Measurements from ENCODE around the gene BRIP1. TPM values are rescaled to one million over a fixed set of nuclear protein-coding genes. Genes with fewer than 3 reads are reported as not detected.

The BRIP1 gene
- total RNA-seq, 1 donor from 2014 or later: not detected

GRCh38 chr17:61701978-61702377, 161.3 kb downstream of the BRIP1 start:
- intact Hi-C loops (cut with DNase I): no loop called here
- no peak overlapping the region for H3K27ac ChIP-seq
- H3K9me3 ChIP-seq: peaks cover 7 to 31% of the 10 kb centered on the region in 2 donors
- H3K36me3 ChIP-seq: no peaks in the 10 kb centered on the region
- no peaks in the 10 kb centered on the region for H3K4me1 ChIP-seq
- H3K4me3 ChIP-seq: no peak overlapping the region
- no peak for TF ChIP-seq CTCF (IDR thresholded peaks at IDR 0.05)
- DNase-seq (ENCODE audit: low spot score in 2 of 2): no peak
- no peaks in the 10 kb centered on the region for H3K27me3 ChIP-seq

GRCh38 chr17:61701334-61701733, 162.0 kb downstream of the BRIP1 start:
- Histone ChIP-seq H3K4me1 (no peaks in the 10 kb centered on the region), H3K4me3 (no peak overlapping the region), H3K27me3 (no peaks in the 10 kb centered on the region), H3K36me3 (no peaks in the 10 kb centered on the region), H3K9me3 (peaks cover 7 to 31% of the 10 kb centered on the region in 2 donors), H3K27ac (no peak overlapping the region)
- DNase-seq (ENCODE audit: low spot score in 2 of 2): no peak
- intact Hi-C loops (cut with DNase I): no loop called here
- no peak for TF ChIP-seq CTCF (IDR thresholded peaks at IDR 0.05)

- no peak overlapping the region for H3K27ac ChIP-seq
- H3K4me1 ChIP-seq: no peaks in the 10 kb centered on the region
- H3K27me3 ChIP-seq: no peaks in the 10 kb centered on the region
- H3K4me3 ChIP-seq: no peak overlapping the region
- TF ChIP-seq CTCF (IDR thresholded peaks at IDR 0.05): no peak
- intact Hi-C loops (cut with DNase I): no loop called here
- H3K36me3 ChIP-seq: no peaks in the 10 kb centered on the region
- DNase-seq (ENCODE audit: low spot score in 2 of 2): no peak
- peaks cover 7 to 31% of the 10 kb centered on the region in 2 donors for H3K9me3 ChIP-seq
Measured at GRCh38 chr17:61700252-61700651, 163.1 kb downstream of the BRIP1 start.

GRCh38 chr17:61699694-61700093, 163.6 kb downstream of the BRIP1 start:
- Histone ChIP-seq H3K9me3 (peaks cover 7 to 31% of the 10 kb centered on the region in 2 donors), H3K36me3 (no peaks in the 10 kb centered on the region), H3K4me1 (no peaks in the 10 kb centered on the region), H3K27me3 (no peaks in the 10 kb centered on the region), H3K4me3 (no peak overlapping the region), H3K27ac (no peak overlapping the region)
- intact Hi-C loops (cut with DNase I): no loop called here
- DNase-seq (ENCODE audit: low spot score in 2 of 2): no peak
- TF ChIP-seq CTCF (IDR thresholded peaks at IDR 0.05): no peak

- H3K4me3 ChIP-seq: no peak overlapping the region
- H3K9me3 ChIP-seq: peaks cover 7 to 31% of the 10 kb centered on the region in 2 donors
- TF ChIP-seq CTCF (IDR thresholded peaks at IDR 0.05): no peak
- no peaks in the 10 kb centered on the region for H3K36me3 ChIP-seq
- no peak for DNase-seq (ENCODE audit: low spot score in 2 of 2)
- no peaks in the 10 kb centered on the region for H3K4me1 ChIP-seq
- no peaks in the 10 kb centered on the region for H3K27me3 ChIP-seq
- no peak overlapping the region for H3K27ac ChIP-seq
- intact Hi-C loops (cut with DNase I): no loop called here
Measured at GRCh38 chr17:61699032-61699431, 164.3 kb downstream of the BRIP1 start.

- intact Hi-C loops (cut with DNase I): no loop called here
- Histone ChIP-seq H3K4me1 (no peaks in the 10 kb centered on the region), H3K27ac (no peak overlapping the region), H3K27me3 (no peaks in the 10 kb centered on the region), H3K4me3 (no peak overlapping the region), H3K36me3 (no peaks in the 10 kb centered on the region), H3K9me3 (peaks cover 7 to 31% of the 10 kb centered on the region in 2 donors)
- no peak for DNase-seq (ENCODE audit: low spot score in 2 of 2)
- TF ChIP-seq CTCF (IDR thresholded peaks at IDR 0.05): no peak
Measured at GRCh38 chr17:61698244-61698643, 165.1 kb downstream of the BRIP1 start.
